Stimulated activated naive B cell treated with anti-CD40 and anti-IgM and Interleukin-4, amounts not matched to agents 10 μg/mL and 1 μg/mL and 100 μg/mL, for 72 hours (primary cell): Measurements from ENCODE around the gene CHAF1A.

Experiments used
- ATAC-seq, 2 donors: fragments of 150-1000 bp; cut with Tn5 transposase; replicated peaks; 2 replicates each; pipeline ENCODE4 v1.10.0; 2021; ENCODE audit warnings: moderate library complexity in 1 of 2
- DNase-seq: peaks from one replicate; pipeline ENCODE4 v3.0.0; 2021
- H3K27ac Mint-ChIP-seq: one replicate; pipeline ENCODE4 v1.8.0; 2022; ENCODE audit warnings: mild to moderate bottlenecking, mixed read lengths
- H3K27me3 Mint-ChIP-seq, 2 donors: one replicate each; pipeline ENCODE4 v1.8.0; 2022; ENCODE audit warnings: mixed read lengths in 2 of 2
- H3K36me3 Mint-ChIP-seq, 2 donors: one replicate each; pipeline ENCODE4 v1.8.0; 2022; ENCODE audit warnings: mixed read lengths in 2 of 2, mild to moderate bottlenecking in 1 of 2
- H3K4me1 Mint-ChIP-seq, 2 donors: one replicate each; pipeline ENCODE4 v1.8.0; 2022; ENCODE audit warnings: mixed read lengths in 2 of 2, mild to moderate bottlenecking in 1 of 2
- H3K4me3 Mint-ChIP-seq, 2 donors: one replicate each; pipeline ENCODE4 v1.8.0; 2022; ENCODE audit warnings: mild to moderate bottlenecking in 2 of 2, mixed read lengths in 2 of 2, moderate library complexity in 1 of 2
- H3K9me3 Mint-ChIP-seq, 2 donors: one replicate each; pipeline ENCODE4 v1.8.0; 2022; ENCODE audit warnings: mixed read lengths in 2 of 2, mild to moderate bottlenecking in 1 of 2

Gene CHAF1A

GRCh38 chr19:4443188-4443587 lies 40.7 kb downstream of the CHAF1A start:
- Mint-ChIP-seq H3K4me3 (no peak overlapping the region), H3K9me3 (no peaks in the 10 kb centered on the region), H3K36me3 (peaks cover 30 to 38% of the 10 kb centered on the region in 2 donors), H3K4me1 (peaks cover 7 to 16% of the 10 kb centered on the region in 2 donors), H3K27ac (peak overlapping the region; percentile 47), H3K27me3 (no peaks in the 10 kb centered on the region)
- no peak for DNase-seq
- no peak for ATAC-seq

- peak overlapping the region; percentile 51 for H3K27ac Mint-ChIP-seq
- H3K4me1 Mint-ChIP-seq = peaks cover 7 to 16% of the 10 kb centered on the region in 2 donors
- DNase-seq = no peak
- ATAC-seq = peak in 1 of 2 donors; percentile 12
- H3K9me3 Mint-ChIP-seq = no peaks in the 10 kb centered on the region
- no peaks in the 10 kb centered on the region for H3K27me3 Mint-ChIP-seq
- peaks cover 39 to 44% of the 10 kb centered on the region in 2 donors for H3K36me3 Mint-ChIP-seq
- H3K4me3 Mint-ChIP-seq = no peak overlapping the region
Measured at GRCh38 chr19:4443966-4444764, 41.7 kb downstream of the CHAF1A start.

- ATAC-seq (no peak), DNase-seq (no peak)
- Mint-ChIP-seq H3K9me3 (no peaks in the 10 kb centered on the region), H3K4me3 (no peak overlapping the region), H3K4me1 (peaks cover 7 to 16% of the 10 kb centered on the region in 2 donors), H3K27ac (peak overlapping the region; percentile 51), H3K36me3 (peaks cover 43 to 44% of the 10 kb centered on the region in 2 donors), H3K27me3 (no peaks in the 10 kb centered on the region)
Measured at GRCh38 chr19:4444765-4445741, 42.6 kb downstream of the CHAF1A start.

- Mint-ChIP-seq H3K27ac (peak overlapping the region; percentile 47), H3K4me3 (no peak overlapping the region), H3K36me3 (peaks cover 39% of the 10 kb centered on the region in 2 donors), H3K9me3 (no peaks in the 10 kb centered on the region), H3K27me3 (no peaks in the 10 kb centered on the region), H3K4me1 (peaks cover 7 to 16% of the 10 kb centered on the region in 2 donors)
- DNase-seq (no peak), ATAC-seq (no peak)
Measured at GRCh38 chr19:4445963-4446703, 43.7 kb downstream of the CHAF1A start.

GRCh38 chr19:4446704-4447200 lies 44.3 kb downstream of the CHAF1A start:
- no peak for DNase-seq
- Mint-ChIP-seq H3K27me3 (no peaks in the 10 kb centered on the region), H3K36me3 (peaks cover 39 to 40% of the 10 kb centered on the region in 2 donors), H3K4me3 (no peak overlapping the region), H3K9me3 (no peaks in the 10 kb centered on the region), H3K4me1 (peaks cover 7 to 16% of the 10 kb centered on the region in 2 donors), H3K27ac (no peak overlapping the region)
- no peak for ATAC-seq

- H3K4me3 Mint-ChIP-seq = no peak overlapping the region
- DNase-seq (no peak), ATAC-seq (no peak)
- no peak overlapping the region for H3K27ac Mint-ChIP-seq
- H3K9me3 Mint-ChIP-seq = no peaks in the 10 kb centered on the region
- peaks cover under 1 to 8% of the 10 kb centered on the region in 2 donors for H3K4me1 Mint-ChIP-seq
- no peaks in the 10 kb centered on the region for H3K27me3 Mint-ChIP-seq
- H3K36me3 Mint-ChIP-seq = peaks cover 39 to 48% of the 10 kb centered on the region in 2 donors
Measured at GRCh38 chr19:4447327-4448146, 45.1 kb downstream of the CHAF1A start.

GRCh38 chr19:4448147-4448985 lies 45.9 kb downstream of the CHAF1A start:
- ATAC-seq (no peak), DNase-seq (no peak)
- Mint-ChIP-seq H3K4me3 (no peak overlapping the region), H3K9me3 (no peaks in the 10 kb centered on the region), H3K27me3 (no peaks in the 10 kb centered on the region), H3K4me1 (no peaks in the 10 kb centered on the region), H3K36me3 (peaks cover 45 to 48% of the 10 kb centered on the region in 2 donors), H3K27ac (no peak overlapping the region)

- DNase-seq = no peak
- no peak for ATAC-seq
- no peaks in the 10 kb centered on the region for H3K27me3 Mint-ChIP-seq
- H3K4me1 Mint-ChIP-seq = no peaks in the 10 kb centered on the region
- H3K9me3 Mint-ChIP-seq = no peaks in the 10 kb centered on the region
- H3K27ac Mint-ChIP-seq = no peak overlapping the region
- H3K36me3 Mint-ChIP-seq = peaks cover 44 to 45% of the 10 kb centered on the region in 2 donors
- no peak overlapping the region for H3K4me3 Mint-ChIP-seq
Measured at GRCh38 chr19:4449022-4449638, 46.7 kb downstream of the CHAF1A start.

GRCh38 chr19:4449639-4450028 lies 47.2 kb downstream of the CHAF1A start:
- peaks cover 40% of the 10 kb centered on the region in 2 donors for H3K36me3 Mint-ChIP-seq
- H3K4me3 Mint-ChIP-seq = no peak overlapping the region
- H3K9me3 Mint-ChIP-seq = no peaks in the 10 kb centered on the region
- ATAC-seq (no peak), DNase-seq (no peak)
- H3K27ac Mint-ChIP-seq = no peak overlapping the region
- H3K4me1 Mint-ChIP-seq = no peaks in the 10 kb centered on the region
- no peaks in the 10 kb centered on the region for H3K27me3 Mint-ChIP-seq

- Mint-ChIP-seq H3K4me1 (peaks cover 12 to 25% of the 10 kb centered on the region in 2 donors), H3K4me3 (no peak overlapping the region), H3K27me3 (no peaks in the 10 kb centered on the region), H3K27ac (peak overlapping the region; percentile 69), H3K36me3 (peaks cover 30 to 32% of the 10 kb centered on the region in 2 donors), H3K9me3 (no peaks in the 10 kb centered on the region)
- DNase-seq = no peak
- no peak for ATAC-seq
Measured at GRCh38 chr19:4452230-4452990, 50.0 kb downstream of the CHAF1A start.

GRCh38 chr19:4453232-4454179 lies 51.1 kb downstream of the CHAF1A start:
- peaks cover 12 to 25% of the 10 kb centered on the region in 2 donors for H3K4me1 Mint-ChIP-seq
- no peaks in the 10 kb centered on the region for H3K9me3 Mint-ChIP-seq
- peak overlapping the region; percentile 37 for H3K27ac Mint-ChIP-seq
- DNase-seq (no peak), ATAC-seq (no peak)
- no peaks in the 10 kb centered on the region for H3K27me3 Mint-ChIP-seq
- no peak overlapping the region for H3K4me3 Mint-ChIP-seq
- peaks cover 25 to 28% of the 10 kb centered on the region in 2 donors for H3K36me3 Mint-ChIP-seq
